Neural cell (in vitro differentiated cells): ENCODE measurements around the gene LY6G5C. TPM values are rescaled to one million over a fixed set of nuclear protein-coding genes. Genes with fewer than 3 reads are reported as not detected.

Experiments used
- H2AFZ ChIP-seq: fragments of 200-600, 300-800 bp; sonication (generic), shearing (Covaris generic); 2 replicates; pipeline ENCODE4 v1.6.0; 2014; ENCODE audit warnings: low read depth, mild to moderate bottlenecking, antibody characterized with exemption, low read length, moderate library complexity
- H3F3A ChIP-seq: fragments of 200-600 bp; shearing (Covaris generic); 2 replicates; pipeline ENCODE4 v1.6.1; 2016; ENCODE audit warnings: mild to moderate bottlenecking, moderate library complexity, mixed read lengths, antibody characterized with exemption, low read length; ENCODE audit not compliant: insufficient read depth, poor library complexity, severe bottlenecking
- H3K27ac ChIP-seq: fragments of 200-600, 300-800 bp; sonication (generic), shearing (Covaris generic); 2 replicates; pipeline ENCODE4 v1.5.1; 2014; ENCODE audit warnings: mild to moderate bottlenecking, low read length, moderate library complexity
- H3K27me3 ChIP-seq: fragments of 300-800, 200-600 bp; sonication (generic), shearing (Covaris generic); 2 replicates; pipeline ENCODE4 v1.6.0; 2014; ENCODE audit warnings: mild to moderate bottlenecking, low read depth, low read length, moderate library complexity; ENCODE audit not compliant: insufficient read depth
- H3K36me3 ChIP-seq: fragments of 300-800, 200-600 bp; sonication (generic), shearing (Covaris generic); 2 replicates; pipeline ENCODE4 v1.5.1; 2014; ENCODE audit warnings: mild to moderate bottlenecking, antibody characterized with exemption, low read length, moderate library complexity; ENCODE audit not compliant: insufficient read depth
- H3K4me2 ChIP-seq: fragments of 300-800, 200-600 bp; sonication (generic), shearing (Covaris generic); 2 replicates; pipeline ENCODE4 v1.6.0; 2014; ENCODE audit warnings: mild to moderate bottlenecking, low read length
- H3K4me3 ChIP-seq: fragments of 300-800, 200-600 bp; sonication (generic), shearing (Covaris generic); 2 replicates; pipeline ENCODE4 v1.5.1; 2014; ENCODE audit warnings: mild to moderate bottlenecking, low read length, moderate library complexity
- H3K79me2 ChIP-seq: fragments of 200-600 bp; shearing (Covaris generic); replicated peaks from 2 replicates; pipeline ENCODE4 v1.6.0; 2014; ENCODE audit warnings: mild to moderate bottlenecking, low read length, moderate library complexity; ENCODE audit not compliant: insufficient read depth
- H3K9ac ChIP-seq: fragments of 300-800, 200-600 bp; sonication (generic), shearing (Covaris generic); 2 replicates; pipeline ENCODE4 v1.6.1; 2016; ENCODE audit warnings: mild to moderate bottlenecking, low read length, mixed read lengths
- H3K9me2 ChIP-seq: fragments of 200-600 bp; shearing (Covaris generic); 2 replicates; pipeline ENCODE4 v1.6.1; 2016; ENCODE audit warnings: mild to moderate bottlenecking, low read length, mixed read lengths; ENCODE audit not compliant: insufficient read depth
- H3K9me3 ChIP-seq: fragments of 200-600, 300-800 bp; sonication (generic), shearing (Covaris generic); 2 replicates; pipeline ENCODE4 v1.6.1; 2016; ENCODE audit warnings: mild to moderate bottlenecking, mixed run types, low read length, moderate library complexity, mixed read lengths
- H4K20me1 ChIP-seq: fragments of 200-600 bp; shearing (Covaris generic); 2 replicates; pipeline ENCODE4 v1.6.1; 2016; ENCODE audit warnings: mild to moderate bottlenecking, mixed run types; ENCODE audit not compliant: insufficient read depth
- CTCF ChIP-seq: fragments of 450-650 bp; IDR thresholded peaks from 2 replicates; pipeline ENCODE4 v1.5.1; 2014; ENCODE audit warnings: antibody characterized with exemption, mild to moderate bottlenecking, moderate library complexity; ENCODE audit not compliant: poor library complexity, severe bottlenecking
- EP300 ChIP-seq: fragments of 450-650 bp; conservative IDR thresholded peaks from 2 replicates; pipeline ENCODE4 v1.6.1; 2014; ENCODE audit warnings: antibody characterized with exemption, mild to moderate bottlenecking, moderate library complexity; ENCODE audit not compliant: poor library complexity, severe bottlenecking
- EZH2 ChIP-seq: fragments of 200-600, 300-800 bp; shearing (Covaris generic), sonication (generic); IDR thresholded peaks from 2 replicates; pipeline ENCODE4 v1.6.1; 2014; ENCODE audit warnings: antibody characterized with exemption, low read length, borderline replicate concordance, mild to moderate bottlenecking; ENCODE audit not compliant: insufficient read depth, poor library complexity, severe bottlenecking
- MXI1 ChIP-seq: fragments of 450-650 bp; conservative IDR thresholded peaks from 2 replicates; pipeline ENCODE4 v1.6.1; 2014; ENCODE audit warnings: antibody characterized with exemption, mild to moderate bottlenecking; ENCODE audit not compliant: poor library complexity, severe bottlenecking
- POLR2AphosphoS5 ChIP-seq: IDR thresholded peaks from 2 replicates; pipeline ENCODE4 v1.6.1; 2012
- SMC3 ChIP-seq: fragments of 450-650 bp; conservative IDR thresholded peaks from 2 replicates; pipeline ENCODE4 v1.6.1; 2014; ENCODE audit warnings: antibody characterized with exemption, mild to moderate bottlenecking, moderate library complexity; ENCODE audit not compliant: poor library complexity
- TAF1 ChIP-seq: IDR thresholded peaks from 2 replicates; pipeline ENCODE4 v1.6.1; 2012; ENCODE audit warnings: low read depth
- polyA plus RNA-seq: library from polyadenylated mRNA; depleted of rRNA; stranded (reverse); fragments of >200 nt; gene quantifications from 2 replicates; pipeline ENCODE4 v1.2.3, GENCODE V29; 2014
- TF ChIP-seq, protein P1 (sequence below): IDR thresholded peaks from 2 replicates; pipeline ENCODE4 v1.6.1; 2012; ENCODE audit warnings: borderline replicate concordance

Gene LY6G5C
- polyA plus RNA-seq, 1 donor from 2014 or later = 13.4 TPM

DNA sequence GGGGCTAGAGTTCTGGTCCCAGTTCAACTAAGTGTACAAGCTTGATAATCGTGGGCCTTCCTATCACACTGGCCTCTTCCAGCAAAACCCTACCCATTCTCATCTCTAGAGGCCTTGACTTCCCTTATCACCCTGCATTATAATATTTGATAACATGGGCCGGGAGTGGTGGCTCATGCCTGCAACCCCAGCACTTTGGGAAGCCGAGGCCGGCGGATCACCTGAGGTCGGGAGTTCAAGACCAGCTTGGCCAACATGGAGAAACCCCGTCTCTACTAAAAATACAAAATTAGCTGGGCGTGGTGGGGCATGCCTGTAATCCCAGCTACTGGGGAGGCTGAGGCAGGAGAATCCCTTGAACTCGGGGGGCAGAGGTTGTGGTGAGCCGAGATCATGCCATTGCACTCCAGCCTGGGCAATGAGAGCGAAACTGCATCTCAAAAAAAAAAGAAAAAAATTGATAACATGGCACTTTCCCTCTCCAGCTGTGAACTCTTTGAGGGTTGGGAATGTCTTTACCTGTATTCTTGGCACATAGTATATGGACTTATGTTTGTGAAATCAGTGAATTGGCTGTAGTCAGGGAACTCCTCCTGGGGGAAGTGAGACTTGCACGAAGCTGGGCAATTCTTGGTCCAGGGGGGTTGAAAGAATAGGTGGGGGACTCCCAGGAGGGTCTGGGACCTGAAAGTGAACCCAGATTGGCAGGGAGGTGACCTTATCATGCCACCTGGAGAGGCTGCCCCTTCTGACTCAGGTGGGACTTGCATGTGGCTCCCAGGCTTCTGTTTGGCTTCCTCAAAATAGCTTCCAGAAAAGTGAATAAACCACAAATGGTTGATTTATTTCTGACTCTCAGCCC, 19.4 kb downstream of the LY6G5C start:
- H3K27me3 ChIP-seq = no peaks in the 10 kb centered on the region
- no peaks in the 10 kb centered on the region for H4K20me1 ChIP-seq
- peak overlapping the region; percentile 75 for H3K4me2 ChIP-seq
- no peaks in the 10 kb centered on the region for H3F3A ChIP-seq
- TF ChIP-seq EP300 (no peak), MXI1 (no peak), EZH2 (no peak), CTCF (no peak)
- H3K36me3 ChIP-seq = no peaks in the 10 kb centered on the region
- no peaks in the 10 kb centered on the region for H3K9me3 ChIP-seq
- no peaks in the 10 kb centered on the region for H3K9me2 ChIP-seq
- H3K4me3 ChIP-seq = peak overlapping the region; percentile 85
- peak overlapping the region; percentile 85 for H3K9ac ChIP-seq
- H2AFZ ChIP-seq = no peak overlapping the region
- peaks cover 45% of the 10 kb centered on the region for H3K79me2 ChIP-seq
- H3K27ac ChIP-seq = peak overlapping the region; percentile 62

GRCh38 chr6:31660381-31661261, 20.2 kb downstream of the LY6G5C start, which contains the start of gene C6orf47:
Gene C6orf47 (minus strand): TSS chr6:31660778. CDS start chr6:31659947, 831 bp downstream.
- Histone ChIP-seq H4K20me1 (no peaks in the 10 kb centered on the region), H3K79me2 (peaks cover 40% of the 10 kb centered on the region), H3K9ac (peak within 1 kb of the TSS; percentile 85), H3K9me2 (no peaks in the 10 kb centered on the region), H3K9me3 (no peaks in the 10 kb centered on the region), H3K4me3 (peak within 1 kb of the TSS; percentile 85), H3F3A (no peaks in the 10 kb centered on the region), H3K27ac (peak within 1 kb of the TSS; percentile 62), H3K4me2 (peak within 1 kb of the TSS; percentile 75), H3K36me3 (no peaks in the 10 kb centered on the region), H3K27me3 (no peaks in the 10 kb centered on the region), H2AFZ (peak within 1 kb of the TSS; percentile 80)
- TF ChIP-seq MXI1 (peak; percentile 67), EZH2 (no peak), EP300 (no peak), CTCF (no peak), TAF1 (peak; percentile 42), SMC3 (peak; percentile 37), POLR2AphosphoS5 (peak; percentile 73)
- TF ChIP-seq, protein P1, sequence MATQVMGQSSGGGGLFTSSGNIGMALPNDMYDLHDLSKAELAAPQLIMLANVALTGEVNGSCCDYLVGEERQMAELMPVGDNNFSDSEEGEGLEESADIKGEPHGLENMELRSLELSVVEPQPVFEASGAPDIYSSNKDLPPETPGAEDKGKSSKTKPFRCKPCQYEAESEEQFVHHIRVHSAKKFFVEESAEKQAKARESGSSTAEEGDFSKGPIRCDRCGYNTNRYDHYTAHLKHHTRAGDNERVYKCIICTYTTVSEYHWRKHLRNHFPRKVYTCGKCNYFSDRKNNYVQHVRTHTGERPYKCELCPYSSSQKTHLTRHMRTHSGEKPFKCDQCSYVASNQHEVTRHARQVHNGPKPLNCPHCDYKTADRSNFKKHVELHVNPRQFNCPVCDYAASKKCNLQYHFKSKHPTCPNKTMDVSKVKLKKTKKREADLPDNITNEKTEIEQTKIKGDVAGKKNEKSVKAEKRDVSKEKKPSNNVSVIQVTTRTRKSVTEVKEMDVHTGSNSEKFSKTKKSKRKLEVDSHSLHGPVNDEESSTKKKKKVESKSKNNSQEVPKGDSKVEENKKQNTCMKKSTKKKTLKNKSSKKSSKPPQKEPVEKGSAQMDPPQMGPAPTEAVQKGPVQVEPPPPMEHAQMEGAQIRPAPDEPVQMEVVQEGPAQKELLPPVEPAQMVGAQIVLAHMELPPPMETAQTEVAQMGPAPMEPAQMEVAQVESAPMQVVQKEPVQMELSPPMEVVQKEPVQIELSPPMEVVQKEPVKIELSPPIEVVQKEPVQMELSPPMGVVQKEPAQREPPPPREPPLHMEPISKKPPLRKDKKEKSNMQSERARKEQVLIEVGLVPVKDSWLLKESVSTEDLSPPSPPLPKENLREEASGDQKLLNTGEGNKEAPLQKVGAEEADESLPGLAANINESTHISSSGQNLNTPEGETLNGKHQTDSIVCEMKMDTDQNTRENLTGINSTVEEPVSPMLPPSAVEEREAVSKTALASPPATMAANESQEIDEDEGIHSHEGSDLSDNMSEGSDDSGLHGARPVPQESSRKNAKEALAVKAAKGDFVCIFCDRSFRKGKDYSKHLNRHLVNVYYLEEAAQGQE = peak; percentile 44
